GM19043 (cell line): ENCODE measurements around the gene PDCD1.
A peak's percentile ranks its signal among the peaks of the same experiment; 100 is the strongest.

Experiments
- ATAC-seq: cut with Tn5 transposase; IDR thresholded peaks from one replicate; pipeline ENCODE4 v1.9.1; 2021; ENCODE audit warnings: low read depth; ENCODE audit not compliant: unreplicated experiment

PDCD1 gene

GRCh38 chr2:241865957-241866789 lies 7.5 kb upstream of the PDCD1 start:
- no peak for ATAC-seq

GRCh38 chr2:241865416-241865956 lies 6.8 kb upstream of the PDCD1 start:
- ATAC-seq, result no peak

- no peak for ATAC-seq
Observed at GRCh38 chr2:241864850-241865213, 6.1 kb upstream of the PDCD1 start.

GRCh38 chr2:241864168-241864849 lies 5.6 kb upstream of the PDCD1 start:
- no peak for ATAC-seq

GRCh38 chr2:241863536-241863954 lies 4.9 kb upstream of the PDCD1 start:
- no peak for ATAC-seq

GRCh38 chr2:241862775-241863535 lies 4.3 kb upstream of the PDCD1 start:
- ATAC-seq, result no peak

- no peak for ATAC-seq
Observed at GRCh38 chr2:241862093-241862492, 3.4 kb upstream of the PDCD1 start.

- ATAC-seq, result no peak
Observed at GRCh38 chr2:241861264-241861663, 2.6 kb upstream of the PDCD1 start.

GRCh38 chr2:241860184-241861078 lies 1.7 kb upstream of the PDCD1 start:
- ATAC-seq, result no peak

- ATAC-seq, result peak; percentile 33
Observed at GRCh38 chr2:241859436-241860183, 916 bp upstream of the PDCD1 start.

GRCh38 chr2:241859017-241859435 lies 332 bp upstream of the PDCD1 start:
- peak; percentile 13 for ATAC-seq

- ATAC-seq, result no peak
Observed at GRCh38 chr2:241857572-241858121, 1.0 kb downstream of the PDCD1 start.

- ATAC-seq, result no peak
Observed at GRCh38 chr2:241857041-241857541, 1.6 kb downstream of the PDCD1 start.

- ATAC-seq, result no peak
Observed at GRCh38 chr2:241855888-241856422, 2.7 kb downstream of the PDCD1 start.

- ATAC-seq, result no peak
Observed at GRCh38 chr2:241855245-241855887, 3.3 kb downstream of the PDCD1 start.

- no peak for ATAC-seq
Observed at GRCh38 chr2:241854342-241855244, 4.1 kb downstream of the PDCD1 start.
